Stomach (tissue), 4 donors: ENCODE data around the gene FBXW7.

Experiments
- POLR2A ChIP-seq, 4 donors: fragments of 450-650 bp; IDR thresholded peaks; one replicate each; pipeline ENCODE4 v1.6.1; 2016; ENCODE audit warnings: antibody characterized with exemption in 4 of 4, control low read depth in 2 of 4, mild to moderate bottlenecking in 1 of 4, moderate library complexity in 1 of 4
- POLR2AphosphoS5 ChIP-seq, 3 donors: sonication (generic); formaldehyde crosslinking; IDR thresholded peaks; one replicate each; pipeline ENCODE4 v1.6.1; 2016; ENCODE audit warnings: antibody characterized with exemption in 3 of 3
- TF ChIP-seq, protein P1 (sequence below), 7 experiments: fragments of 450-650 bp in 4 of 7; fragments of 200-600 bp in 3 of 7; sonication (generic) in 3 of 7; IDR thresholded peaks; one replicate each; pipeline ENCODE4 v1.5.1; 2016 to 2019; ENCODE audit warnings: antibody characterized with exemption in 7 of 7, control low read depth in 2 of 7, mild to moderate bottlenecking in 1 of 7

DNA sequence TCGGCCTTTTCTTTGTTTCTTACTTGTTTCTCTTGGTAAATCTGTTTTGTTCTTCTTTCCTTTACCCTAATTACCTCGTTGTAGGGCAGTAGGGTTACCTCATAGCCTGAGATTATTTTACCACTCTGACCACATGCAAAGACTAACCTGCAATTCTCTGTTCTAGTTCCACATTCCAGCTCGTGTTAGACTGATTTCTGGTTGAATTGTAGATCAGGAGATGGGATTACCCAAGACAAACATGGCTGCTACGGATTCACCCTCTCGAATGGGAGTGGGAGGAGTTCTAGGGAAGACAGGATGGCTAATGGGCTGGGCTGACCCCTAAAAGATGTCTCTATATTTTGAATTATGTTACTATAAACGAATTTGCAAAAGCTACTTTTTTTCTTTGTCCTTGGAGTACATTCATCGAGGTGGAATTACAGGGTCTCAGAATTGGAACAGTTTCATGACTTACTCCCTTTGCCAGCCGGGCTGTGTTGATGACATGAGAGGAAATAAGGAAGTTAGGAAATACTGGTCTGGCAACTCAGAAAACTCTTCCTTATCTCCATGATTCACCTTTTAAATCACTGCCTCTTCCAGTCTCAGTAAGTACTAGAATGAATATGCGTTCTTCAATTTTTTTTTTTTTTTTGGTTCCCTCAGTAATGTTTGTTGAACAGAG, 36.7 kb upstream of the FBXW7 start:
- TF ChIP-seq, protein P1, sequence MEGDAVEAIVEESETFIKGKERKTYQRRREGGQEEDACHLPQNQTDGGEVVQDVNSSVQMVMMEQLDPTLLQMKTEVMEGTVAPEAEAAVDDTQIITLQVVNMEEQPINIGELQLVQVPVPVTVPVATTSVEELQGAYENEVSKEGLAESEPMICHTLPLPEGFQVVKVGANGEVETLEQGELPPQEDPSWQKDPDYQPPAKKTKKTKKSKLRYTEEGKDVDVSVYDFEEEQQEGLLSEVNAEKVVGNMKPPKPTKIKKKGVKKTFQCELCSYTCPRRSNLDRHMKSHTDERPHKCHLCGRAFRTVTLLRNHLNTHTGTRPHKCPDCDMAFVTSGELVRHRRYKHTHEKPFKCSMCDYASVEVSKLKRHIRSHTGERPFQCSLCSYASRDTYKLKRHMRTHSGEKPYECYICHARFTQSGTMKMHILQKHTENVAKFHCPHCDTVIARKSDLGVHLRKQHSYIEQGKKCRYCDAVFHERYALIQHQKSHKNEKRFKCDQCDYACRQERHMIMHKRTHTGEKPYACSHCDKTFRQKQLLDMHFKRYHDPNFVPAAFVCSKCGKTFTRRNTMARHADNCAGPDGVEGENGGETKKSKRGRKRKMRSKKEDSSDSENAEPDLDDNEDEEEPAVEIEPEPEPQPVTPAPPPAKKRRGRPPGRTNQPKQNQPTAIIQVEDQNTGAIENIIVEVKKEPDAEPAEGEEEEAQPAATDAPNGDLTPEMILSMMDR (IDR thresholded peaks at IDR 0.05), result no peak
- no peak for TF ChIP-seq POLR2AphosphoS5 (IDR thresholded peaks at IDR 0.05)
- TF ChIP-seq POLR2A (IDR thresholded peaks at IDR 0.05), result no peak
